Right atrium auricular region (tissue), 2 donors: Measurements from ENCODE around the gene DLGAP4. TPM values are rescaled to one million over a fixed set of nuclear protein-coding genes. Genes with fewer than 3 reads are reported as not detected.

Source experiments
- DNase-seq: peaks from one replicate; pipeline ENCODE4 v3.0.0-alpha.2; 2019; ENCODE audit warnings: low spot score
- H3K27ac ChIP-seq, 2 donors: fragments of 200-600 bp; sonication (generic); 1 replicate in 1 of 2; 2 replicates in 1 of 2; pipeline ENCODE4 v1.5.1; 2016 to 2019
- H3K27me3 ChIP-seq, 2 donors: fragments of 200-600 bp; sonication (generic); one replicate each; pipeline versions ENCODE4 v1.5.1 to v1.6.0; 2017 to 2019
- H3K36me3 ChIP-seq: fragments of 200-600 bp; sonication (generic); one replicate; pipeline ENCODE4 v1.5.1; 2016
- H3K4me1 ChIP-seq, 2 donors: fragments of 200-600 bp; sonication (generic); one replicate each; pipeline versions ENCODE4 v1.5.1 to v1.6.0; 2017 to 2019
- H3K4me3 ChIP-seq, 2 donors: fragments of 200-600 bp; sonication (generic); 1 replicate in 1 of 2; 2 replicates in 1 of 2; pipeline ENCODE4 v1.5.1; 2017 to 2019; ENCODE audit warnings: mild to moderate bottlenecking in 1 of 2, moderate library complexity in 1 of 2
- H3K9me3 ChIP-seq, 2 donors: fragments of 200-600 bp; sonication (generic); one replicate each; pipeline ENCODE4 v1.5.1; 2019
- total RNA-seq, 2 donors: library from RNA; depleted of rRNA; stranded (reverse); fragments of >200 nt; gene quantifications; one replicate each; pipeline ENCODE4 v1.1.0, GENCODE V29; 2016
- TF ChIP-seq, protein P1 (sequence below), 2 donors: fragments of 200-600 bp; sonication (generic); IDR thresholded peaks; one replicate each; pipeline ENCODE4 v1.5.1; 2019; ENCODE audit warnings: antibody characterized with exemption in 2 of 2

DLGAP4 gene
- total RNA-seq, 2 donors from 2014 or later, result 30.0 to 50.2 TPM

DNA sequence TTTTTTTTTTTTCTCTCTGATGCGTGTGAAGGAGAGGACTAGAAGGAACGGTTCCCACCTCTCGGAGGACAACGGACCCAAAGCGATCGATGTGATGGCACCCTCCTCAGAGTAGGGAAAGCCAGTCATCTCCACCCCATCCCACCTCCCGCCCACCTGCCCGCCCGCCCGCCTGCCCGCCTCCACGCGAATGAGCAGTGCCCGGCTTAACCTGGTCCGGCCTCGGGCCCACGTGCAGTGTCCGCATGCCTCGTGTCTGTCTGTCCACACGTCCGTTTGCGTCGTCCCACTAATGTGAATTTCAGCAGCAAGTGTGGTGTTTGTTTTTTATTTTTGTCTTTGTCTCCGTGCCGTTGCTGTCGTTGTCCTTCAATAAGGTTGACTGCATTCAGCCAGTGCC lies 193.1 kb downstream of the DLGAP4 start:
- Histone ChIP-seq H3K36me3 (peaks cover 77% of the 10 kb centered on the region), H3K4me1 (peaks cover 0 to 52% of the 10 kb centered on the region in 2 donors), H3K27me3 (no peaks in the 10 kb centered on the region), H3K27ac (peak overlapping the region; percentile 52 to 73), H3K9me3 (no peaks in the 10 kb centered on the region), H3K4me3 (no peak overlapping the region)
- TF ChIP-seq, protein P1, sequence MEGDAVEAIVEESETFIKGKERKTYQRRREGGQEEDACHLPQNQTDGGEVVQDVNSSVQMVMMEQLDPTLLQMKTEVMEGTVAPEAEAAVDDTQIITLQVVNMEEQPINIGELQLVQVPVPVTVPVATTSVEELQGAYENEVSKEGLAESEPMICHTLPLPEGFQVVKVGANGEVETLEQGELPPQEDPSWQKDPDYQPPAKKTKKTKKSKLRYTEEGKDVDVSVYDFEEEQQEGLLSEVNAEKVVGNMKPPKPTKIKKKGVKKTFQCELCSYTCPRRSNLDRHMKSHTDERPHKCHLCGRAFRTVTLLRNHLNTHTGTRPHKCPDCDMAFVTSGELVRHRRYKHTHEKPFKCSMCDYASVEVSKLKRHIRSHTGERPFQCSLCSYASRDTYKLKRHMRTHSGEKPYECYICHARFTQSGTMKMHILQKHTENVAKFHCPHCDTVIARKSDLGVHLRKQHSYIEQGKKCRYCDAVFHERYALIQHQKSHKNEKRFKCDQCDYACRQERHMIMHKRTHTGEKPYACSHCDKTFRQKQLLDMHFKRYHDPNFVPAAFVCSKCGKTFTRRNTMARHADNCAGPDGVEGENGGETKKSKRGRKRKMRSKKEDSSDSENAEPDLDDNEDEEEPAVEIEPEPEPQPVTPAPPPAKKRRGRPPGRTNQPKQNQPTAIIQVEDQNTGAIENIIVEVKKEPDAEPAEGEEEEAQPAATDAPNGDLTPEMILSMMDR (IDR thresholded peaks at IDR 0.05), result no peak
- no peak for DNase-seq

DNA sequence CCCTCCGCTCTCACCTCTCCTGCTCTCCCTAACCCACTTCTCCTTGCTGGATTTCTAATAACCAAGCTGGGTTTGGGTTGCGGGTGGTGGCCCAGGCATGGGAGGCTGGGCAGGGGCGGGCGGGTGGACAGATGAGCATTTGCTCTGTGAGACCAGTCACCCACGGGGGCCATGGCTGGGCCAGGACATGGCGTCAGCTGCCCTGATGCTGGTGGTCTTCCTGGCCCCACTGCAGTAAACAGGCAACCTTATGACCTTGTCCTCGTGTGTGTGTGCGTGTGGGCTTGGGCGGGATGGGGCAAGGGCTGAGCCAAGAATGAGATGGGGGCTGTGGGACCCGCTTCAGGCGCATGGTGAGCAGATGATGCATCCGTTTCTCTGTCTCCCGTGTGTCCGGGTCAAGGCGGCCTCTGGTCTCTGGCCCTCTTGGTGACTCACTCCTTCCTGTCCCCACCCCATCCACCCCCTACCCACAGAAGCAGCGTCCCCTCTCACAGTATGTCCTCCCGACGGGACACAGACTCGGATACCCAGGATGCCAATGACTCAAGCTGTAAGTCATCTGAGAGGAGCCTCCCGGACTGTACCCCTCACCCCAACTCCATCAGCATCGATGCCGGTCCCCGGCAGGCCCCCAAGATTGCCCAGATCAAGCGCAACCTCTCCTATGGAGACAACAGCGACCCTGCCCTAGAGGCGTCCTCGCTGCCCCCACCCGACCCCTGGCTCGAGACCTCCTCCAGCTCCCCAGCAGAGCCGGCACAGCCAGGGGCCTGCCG lies 193.8 kb downstream of the DLGAP4 start:
- Histone ChIP-seq H3K4me1 (peaks cover 0 to 48% of the 10 kb centered on the region in 2 donors), H3K9me3 (no peaks in the 10 kb centered on the region), H3K36me3 (peaks cover 84% of the 10 kb centered on the region), H3K27ac (peak overlapping the region; percentile 52 to 73), H3K27me3 (no peaks in the 10 kb centered on the region), H3K4me3 (no peak overlapping the region)
- TF ChIP-seq, protein P1 (IDR thresholded peaks at IDR 0.05), result no peak
- no peak for DNase-seq

DNA sequence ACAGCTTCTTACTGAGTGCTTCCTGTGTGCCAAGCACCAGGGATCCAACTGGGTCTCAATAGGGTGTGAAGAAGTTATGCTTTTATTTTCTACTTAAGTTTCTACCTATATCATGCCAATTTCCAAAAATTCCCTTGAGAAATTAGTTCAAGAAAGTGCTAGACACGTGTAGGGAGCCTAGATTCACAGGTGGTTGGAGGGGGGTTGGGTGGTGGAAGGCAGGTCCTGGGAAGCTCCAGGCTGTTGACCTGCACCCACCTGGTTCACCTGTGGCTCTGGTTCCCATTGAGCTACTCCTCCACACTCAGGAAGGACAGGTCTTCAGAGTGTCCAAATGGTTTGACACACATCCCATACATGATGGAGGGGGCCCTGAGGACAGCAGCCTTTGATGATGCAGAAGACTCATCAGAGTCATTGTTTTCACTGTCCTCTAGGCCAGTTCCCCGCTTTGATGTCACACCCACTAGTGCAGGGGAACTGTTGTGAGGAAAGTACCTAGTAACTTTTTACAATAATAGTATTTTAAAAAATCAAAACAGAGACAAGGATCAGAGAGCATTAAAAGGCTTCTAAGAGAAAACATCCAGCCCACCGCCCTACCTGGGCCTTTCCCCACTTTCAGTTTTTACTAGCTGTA lies 195.3 kb downstream of the DLGAP4 start:
- TF ChIP-seq, protein P1 (IDR thresholded peaks at IDR 0.05), result no peak
- Histone ChIP-seq H3K27ac (no peak overlapping the region), H3K4me1 (peaks cover 0 to 34% of the 10 kb centered on the region in 2 donors), H3K27me3 (no peaks in the 10 kb centered on the region), H3K9me3 (no peaks in the 10 kb centered on the region), H3K36me3 (peaks cover 92% of the 10 kb centered on the region), H3K4me3 (no peak overlapping the region)
- DNase-seq, result no peak

DNA sequence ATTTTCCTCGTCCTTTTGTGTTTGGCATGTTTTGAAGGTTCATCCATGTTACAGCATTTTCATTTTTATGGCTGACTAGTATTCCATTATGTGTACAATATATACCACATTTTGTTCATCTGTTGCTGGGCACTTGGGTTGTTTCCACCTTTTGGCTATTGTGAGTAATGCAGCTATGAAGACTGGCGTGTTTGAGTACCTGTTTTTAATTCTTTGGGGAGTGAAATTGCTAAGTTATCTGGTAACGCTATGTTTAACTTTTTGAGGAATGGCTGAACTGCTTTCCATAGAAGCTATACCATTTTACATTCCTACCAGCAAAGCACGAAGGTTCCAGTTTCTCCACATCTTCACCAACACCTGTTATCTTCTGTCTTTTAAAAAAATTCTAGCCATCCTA lies 198.2 kb downstream of the DLGAP4 start:
- no peak overlapping the region for H3K27ac ChIP-seq
- H3K9me3 ChIP-seq, result no peaks in the 10 kb centered on the region
- H3K4me1 ChIP-seq, result peaks cover 0 to 6% of the 10 kb centered on the region in 2 donors
- TF ChIP-seq, protein P1 (IDR thresholded peaks at IDR 0.05), result no peak
- DNase-seq, result no peak
- H3K27me3 ChIP-seq, result no peaks in the 10 kb centered on the region
- H3K4me3 ChIP-seq, result no peak overlapping the region
- peaks cover 89% of the 10 kb centered on the region for H3K36me3 ChIP-seq

DNA sequence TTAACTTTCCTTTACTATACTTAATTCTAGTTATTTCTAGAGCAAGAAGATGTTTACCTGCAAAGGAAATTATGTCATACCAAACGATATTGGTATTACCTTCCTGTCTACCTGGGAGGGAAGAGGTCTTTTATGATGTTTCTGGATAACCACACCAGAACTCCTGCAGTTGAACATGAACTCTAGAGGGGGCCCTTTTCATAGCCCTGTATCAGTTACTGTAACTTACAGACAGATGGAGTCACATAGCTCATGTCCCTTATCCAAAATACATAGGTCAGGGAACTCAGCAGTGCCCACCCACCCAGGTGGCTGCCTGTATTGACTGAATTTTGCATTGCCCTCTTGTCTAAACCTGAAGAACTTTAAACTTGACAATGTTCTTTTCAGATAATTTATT lies 200.1 kb downstream of the DLGAP4 start:
- Histone ChIP-seq H3K4me1 (no peaks in the 10 kb centered on the region), H3K9me3 (no peaks in the 10 kb centered on the region), H3K36me3 (peaks cover 86% of the 10 kb centered on the region), H3K4me3 (no peak overlapping the region), H3K27ac (no peak overlapping the region), H3K27me3 (no peaks in the 10 kb centered on the region)
- no peak for DNase-seq
- TF ChIP-seq, protein P1 (IDR thresholded peaks at IDR 0.05), result peak in 1 of 2 donors; percentile 30
